Cardiac ventricle fibroblast (primary cell): ENCODE data around the gene NHLRC1. TPM values are rescaled to one million over a fixed set of nuclear protein-coding genes. Genes with fewer than 3 reads are reported as not detected.

Experiments used
- total RNA-seq: library from RNA; depleted of rRNA; stranded (reverse); fragments of >200 nt; gene quantifications from 2 replicates; pipeline ENCODE4 v1.2.3, GENCODE V29; 2015

Gene NHLRC1
- 1.9 and 4.0 TPM in 2 replicates for total RNA-seq

DNA sequence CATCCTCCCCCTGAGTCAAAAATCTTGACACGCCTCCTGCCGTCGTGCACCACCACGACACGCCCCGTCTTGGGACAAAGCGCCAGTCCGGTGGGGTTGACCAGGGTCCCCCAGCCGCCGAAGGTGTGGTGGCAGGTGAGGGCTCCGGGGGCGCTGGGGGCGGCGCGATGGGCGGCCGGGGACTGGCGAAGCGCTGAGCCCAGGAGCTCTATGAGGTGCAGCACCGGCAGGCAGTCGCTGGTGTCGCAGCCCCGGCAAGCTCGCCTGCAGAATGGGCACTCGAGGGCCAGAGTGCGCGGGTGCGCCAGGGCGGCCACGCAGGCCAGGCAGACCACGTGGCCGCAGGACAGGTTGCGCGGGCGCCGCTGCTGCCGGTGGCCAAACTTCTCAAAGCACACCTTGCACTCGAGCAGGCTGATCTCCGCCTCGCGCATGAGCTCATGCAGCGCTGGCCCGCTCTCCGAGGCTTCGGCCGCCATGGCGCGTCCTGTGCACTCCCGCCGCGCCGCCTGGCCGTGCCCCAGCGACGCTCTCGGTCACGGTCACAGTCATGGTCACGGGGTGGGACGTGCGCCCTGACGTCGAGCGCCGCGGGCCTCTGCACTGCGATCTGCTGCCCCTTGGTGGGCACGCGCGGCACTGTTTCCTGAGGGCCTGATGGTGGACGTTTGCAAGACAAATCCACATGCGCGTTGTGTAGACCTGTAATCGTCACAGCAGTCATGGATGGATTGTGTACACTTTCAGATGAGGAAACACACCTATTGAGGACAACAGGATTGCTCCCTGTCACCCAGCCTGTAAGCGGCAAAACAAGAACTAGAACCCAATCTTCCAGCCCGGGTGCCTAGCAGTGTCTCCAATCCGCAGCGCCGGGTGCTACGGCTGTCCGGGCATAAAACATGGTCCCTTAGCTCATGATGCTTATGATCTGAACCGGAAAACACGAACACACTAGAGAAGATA, at the start of gene NHLRC1:
Gene NHLRC1 (minus strand): TSS at position 550 of the 966 bp plus-strand sequence. CDS start 71 bp downstream, at position 479.

DNA sequence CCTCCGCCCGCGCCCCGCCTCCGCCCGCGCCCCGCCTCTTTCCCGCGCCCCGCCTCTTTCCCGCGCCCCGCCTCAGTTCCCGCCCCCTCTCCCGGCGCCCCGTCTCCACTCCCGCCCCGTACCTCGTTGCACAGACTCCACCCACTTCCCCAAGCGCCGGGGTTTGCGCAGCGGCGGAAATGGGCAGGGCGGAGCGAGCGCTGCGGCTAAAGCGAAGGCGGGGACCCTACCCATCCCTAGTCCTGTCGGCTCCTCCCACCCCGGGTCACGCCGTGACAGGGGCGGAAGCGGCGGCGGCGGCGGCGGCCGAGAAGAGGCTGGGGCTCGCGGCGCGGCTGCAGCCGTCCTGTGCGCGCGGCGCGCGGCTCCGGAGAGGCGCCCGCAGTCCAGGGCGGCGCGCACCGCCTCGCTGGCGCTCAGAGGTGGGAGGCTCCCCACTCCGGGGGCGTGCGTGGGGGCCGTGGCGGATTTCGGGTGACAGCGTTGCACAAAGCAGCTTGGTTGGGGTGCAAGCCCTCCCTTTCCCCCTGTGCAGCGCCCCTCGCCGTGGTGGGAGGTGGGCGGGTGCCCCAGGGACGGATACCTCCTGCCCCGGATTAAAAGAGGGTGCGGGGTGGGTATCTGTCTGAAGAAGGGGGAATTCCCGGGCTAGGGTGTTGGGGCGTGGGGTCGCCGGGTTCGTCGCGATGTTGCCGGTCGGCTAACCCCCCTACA, 32.8 kb upstream of the NHLRC1 start, which contains the start of gene KDM1B:
Gene KDM1B (plus strand): TSS at position 273 of the 714 bp plus-strand sequence. CDS start 4,474 bp downstream, outside the sequence.

GRCh38 chr6:18154507-18155149, 32.2 kb upstream of the NHLRC1 start, which contains the start of gene TPMT:
TSS of gene TPMT (minus strand) at chr6:18155077. CDS start at chr6:18149127, 5,950 bp downstream.

Other genes starting within 250 kb of the NHLRC1 start
- gene KIF13A, start 135.0 kb downstream of the NHLRC1 start, total RNA-seq = 22.7 and 23.6 TPM in 2 replicates
- 5.8 and 7.6 TPM in 2 replicates for gene TPMT, start 32.4 kb upstream of the NHLRC1 start, total RNA-seq
- gene KDM1B, start 32.7 kb upstream of the NHLRC1 start, total RNA-seq = 6.1 and 7.0 TPM in 2 replicates
- gene DEK, start 141.9 kb upstream of the NHLRC1 start, total RNA-seq = 31.3 and 53.6 TPM in 2 replicates